GM23338 (cell line): Measurements from ENCODE around the gene OR5K2.

ENCODE experiments used
- EZH2 ChIP-seq: fragments of 200-600 bp; sonication (generic); IDR thresholded peaks from one replicate; pipeline ENCODE4 v1.8.0; 2017; ENCODE audit warnings: antibody characterized with exemption, mild to moderate bottlenecking, low read depth; ENCODE audit not compliant: unreplicated experiment
- EZH2phosphoT487 ChIP-seq: fragments of 200-600 bp; sonication (generic); IDR thresholded peaks from one replicate; pipeline ENCODE4 v1.8.1; 2018; ENCODE audit warnings: antibody characterized with exemption; ENCODE audit not compliant: unreplicated experiment
- NANOG ChIP-seq: IDR thresholded peaks from 2 replicates; pipeline ENCODE4 v1.6.1; 2016; ENCODE audit warnings: antibody characterized with exemption, borderline replicate concordance
- POLR2AphosphoS5 ChIP-seq: IDR thresholded peaks from 2 replicates; pipeline ENCODE4 v1.6.1; 2016; ENCODE audit warnings: antibody characterized with exemption, low read depth
- TF ChIP-seq, protein P1 (sequence below), 2 experiments: fragments of 200-600 bp in 1 of 2; sonication (generic) in 1 of 2; conservative IDR thresholded peaks; 2 replicates each; pipeline versions ENCODE4 v1.5.1 to v1.6.1; 2016 to 2017; ENCODE audit warnings: antibody characterized with exemption in 2 of 2, low read depth in 2 of 2, mild to moderate bottlenecking in 2 of 2, moderate library complexity in 1 of 2
- TF ChIP-seq, protein P2 (sequence below): IDR thresholded peaks from one replicate; pipeline ENCODE4 v1.6.1; 2018; ENCODE audit warnings: antibody characterized with exemption; ENCODE audit not compliant: unreplicated experiment

DNA sequence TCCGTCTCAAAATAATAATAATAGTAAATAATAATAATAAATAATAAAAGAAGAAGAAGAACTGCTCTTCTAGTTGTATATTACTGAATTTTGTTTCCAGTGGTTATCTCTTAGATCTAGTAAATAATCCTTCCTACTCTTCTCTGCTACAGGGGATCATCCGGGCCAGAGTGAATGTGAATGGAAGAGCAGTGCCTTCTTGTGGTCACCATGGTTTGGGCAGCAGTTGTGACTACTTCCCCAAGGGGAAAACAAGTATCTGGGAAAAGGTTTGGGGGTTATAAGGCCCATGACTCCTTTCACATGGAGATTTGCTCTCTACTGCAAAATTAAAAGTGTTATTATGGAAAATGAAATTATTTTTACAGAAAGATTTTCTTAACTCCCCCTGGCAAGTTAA lies 39.9 kb upstream of the OR5K2 start:
- TF ChIP-seq POLR2AphosphoS5: no peak
- TF ChIP-seq, protein P1, sequence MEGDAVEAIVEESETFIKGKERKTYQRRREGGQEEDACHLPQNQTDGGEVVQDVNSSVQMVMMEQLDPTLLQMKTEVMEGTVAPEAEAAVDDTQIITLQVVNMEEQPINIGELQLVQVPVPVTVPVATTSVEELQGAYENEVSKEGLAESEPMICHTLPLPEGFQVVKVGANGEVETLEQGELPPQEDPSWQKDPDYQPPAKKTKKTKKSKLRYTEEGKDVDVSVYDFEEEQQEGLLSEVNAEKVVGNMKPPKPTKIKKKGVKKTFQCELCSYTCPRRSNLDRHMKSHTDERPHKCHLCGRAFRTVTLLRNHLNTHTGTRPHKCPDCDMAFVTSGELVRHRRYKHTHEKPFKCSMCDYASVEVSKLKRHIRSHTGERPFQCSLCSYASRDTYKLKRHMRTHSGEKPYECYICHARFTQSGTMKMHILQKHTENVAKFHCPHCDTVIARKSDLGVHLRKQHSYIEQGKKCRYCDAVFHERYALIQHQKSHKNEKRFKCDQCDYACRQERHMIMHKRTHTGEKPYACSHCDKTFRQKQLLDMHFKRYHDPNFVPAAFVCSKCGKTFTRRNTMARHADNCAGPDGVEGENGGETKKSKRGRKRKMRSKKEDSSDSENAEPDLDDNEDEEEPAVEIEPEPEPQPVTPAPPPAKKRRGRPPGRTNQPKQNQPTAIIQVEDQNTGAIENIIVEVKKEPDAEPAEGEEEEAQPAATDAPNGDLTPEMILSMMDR (conservative IDR thresholded peaks at IDR 0.05; ENCODE audit: low read depth in 2 of 2): peak; percentile 25 to 60; a peak in 2 of 4 replicates
- TF ChIP-seq, protein P2, sequence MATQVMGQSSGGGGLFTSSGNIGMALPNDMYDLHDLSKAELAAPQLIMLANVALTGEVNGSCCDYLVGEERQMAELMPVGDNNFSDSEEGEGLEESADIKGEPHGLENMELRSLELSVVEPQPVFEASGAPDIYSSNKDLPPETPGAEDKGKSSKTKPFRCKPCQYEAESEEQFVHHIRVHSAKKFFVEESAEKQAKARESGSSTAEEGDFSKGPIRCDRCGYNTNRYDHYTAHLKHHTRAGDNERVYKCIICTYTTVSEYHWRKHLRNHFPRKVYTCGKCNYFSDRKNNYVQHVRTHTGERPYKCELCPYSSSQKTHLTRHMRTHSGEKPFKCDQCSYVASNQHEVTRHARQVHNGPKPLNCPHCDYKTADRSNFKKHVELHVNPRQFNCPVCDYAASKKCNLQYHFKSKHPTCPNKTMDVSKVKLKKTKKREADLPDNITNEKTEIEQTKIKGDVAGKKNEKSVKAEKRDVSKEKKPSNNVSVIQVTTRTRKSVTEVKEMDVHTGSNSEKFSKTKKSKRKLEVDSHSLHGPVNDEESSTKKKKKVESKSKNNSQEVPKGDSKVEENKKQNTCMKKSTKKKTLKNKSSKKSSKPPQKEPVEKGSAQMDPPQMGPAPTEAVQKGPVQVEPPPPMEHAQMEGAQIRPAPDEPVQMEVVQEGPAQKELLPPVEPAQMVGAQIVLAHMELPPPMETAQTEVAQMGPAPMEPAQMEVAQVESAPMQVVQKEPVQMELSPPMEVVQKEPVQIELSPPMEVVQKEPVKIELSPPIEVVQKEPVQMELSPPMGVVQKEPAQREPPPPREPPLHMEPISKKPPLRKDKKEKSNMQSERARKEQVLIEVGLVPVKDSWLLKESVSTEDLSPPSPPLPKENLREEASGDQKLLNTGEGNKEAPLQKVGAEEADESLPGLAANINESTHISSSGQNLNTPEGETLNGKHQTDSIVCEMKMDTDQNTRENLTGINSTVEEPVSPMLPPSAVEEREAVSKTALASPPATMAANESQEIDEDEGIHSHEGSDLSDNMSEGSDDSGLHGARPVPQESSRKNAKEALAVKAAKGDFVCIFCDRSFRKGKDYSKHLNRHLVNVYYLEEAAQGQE: no peak
- no peak for TF ChIP-seq EZH2
- TF ChIP-seq EZH2phosphoT487: no peak
- TF ChIP-seq NANOG: no peak
